ENCODE results near the gene COMMD2.

DNA sequence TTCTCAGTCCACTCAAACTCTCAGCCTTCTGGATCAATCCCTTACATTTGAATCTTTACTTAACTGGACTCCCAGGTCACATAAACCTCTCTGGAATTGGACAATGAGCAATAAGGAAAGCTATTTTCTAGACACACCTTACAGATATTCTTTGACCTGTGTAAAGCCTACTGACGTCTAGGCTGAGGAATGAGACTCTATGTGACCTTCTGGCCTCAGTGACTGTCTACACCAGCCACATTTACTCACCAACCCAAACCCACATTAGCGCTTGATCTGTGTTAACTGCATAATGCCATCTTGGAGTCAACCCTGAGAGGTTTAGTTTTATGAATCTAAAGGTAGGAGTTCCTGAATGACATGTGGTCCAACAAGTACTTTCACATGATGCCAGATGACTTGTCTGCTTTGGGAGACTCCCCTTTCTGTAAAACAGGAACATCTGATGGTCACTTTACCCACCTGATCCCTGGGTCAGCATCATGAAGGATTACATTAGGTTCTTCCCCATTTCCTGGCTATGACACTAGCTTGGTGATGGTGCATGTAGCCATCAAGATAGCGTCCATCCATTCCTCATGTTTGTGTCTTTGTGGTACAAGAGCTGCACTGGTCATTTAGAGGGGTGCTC, 11.4 kb upstream of the COMMD2 start:
- TF ChIP-seq, protein P1, sequence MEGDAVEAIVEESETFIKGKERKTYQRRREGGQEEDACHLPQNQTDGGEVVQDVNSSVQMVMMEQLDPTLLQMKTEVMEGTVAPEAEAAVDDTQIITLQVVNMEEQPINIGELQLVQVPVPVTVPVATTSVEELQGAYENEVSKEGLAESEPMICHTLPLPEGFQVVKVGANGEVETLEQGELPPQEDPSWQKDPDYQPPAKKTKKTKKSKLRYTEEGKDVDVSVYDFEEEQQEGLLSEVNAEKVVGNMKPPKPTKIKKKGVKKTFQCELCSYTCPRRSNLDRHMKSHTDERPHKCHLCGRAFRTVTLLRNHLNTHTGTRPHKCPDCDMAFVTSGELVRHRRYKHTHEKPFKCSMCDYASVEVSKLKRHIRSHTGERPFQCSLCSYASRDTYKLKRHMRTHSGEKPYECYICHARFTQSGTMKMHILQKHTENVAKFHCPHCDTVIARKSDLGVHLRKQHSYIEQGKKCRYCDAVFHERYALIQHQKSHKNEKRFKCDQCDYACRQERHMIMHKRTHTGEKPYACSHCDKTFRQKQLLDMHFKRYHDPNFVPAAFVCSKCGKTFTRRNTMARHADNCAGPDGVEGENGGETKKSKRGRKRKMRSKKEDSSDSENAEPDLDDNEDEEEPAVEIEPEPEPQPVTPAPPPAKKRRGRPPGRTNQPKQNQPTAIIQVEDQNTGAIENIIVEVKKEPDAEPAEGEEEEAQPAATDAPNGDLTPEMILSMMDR (IDR thresholded peaks at IDR 0.05), result no peak
- no peak for TF ChIP-seq POLR2AphosphoS5 (IDR thresholded peaks at IDR 0.05)
- TF ChIP-seq POLR2A (IDR thresholded peaks at IDR 0.05), result no peak

Measured in prostate gland (tissue), 2 donors.